K562 (cell line): ENCODE measurements around the gene HOXB5. TPM values are rescaled to one million over a fixed set of nuclear protein-coding genes. Genes with fewer than 3 reads are reported as not detected.
A peak's percentile ranks its signal among the peaks of the same experiment; 100 is the strongest.

ENCODE experiments used
- ATAC-seq: fragments of 200-7000 bp; cut with Tn5 transposase; 3 replicates; pipeline ENCODE4 v1.9.1; 2020; ENCODE audit warnings: moderate library complexity
- BruUV-seq: library from RNA; stranded (reverse); fragments of 400-500 nt; replicated peaks from 2 replicates; lab custom pipeline; 2021; lab: Mats Ljungman, UMichigan
- CTCF ChIA-PET: fragments of 300-600 bp; formaldehyde crosslinking; extraction: SDS; loops from one replicate; lab custom pipeline; 2021; ENCODE audit warnings: low intra/inter-chr PET ratio; lab: Yijun Ruan, JAX
- POLR2A ChIA-PET: fragments of 300-600, 350-650 bp; sonication (Branson Sonifier 250); formaldehyde crosslinking; extraction: SDS; loops from one replicate; lab custom pipeline; 2021; ENCODE audit warnings: antibody characterized with exemption, inconsistent platforms; lab: Yijun Ruan, JAX
- DNase-seq, 4 experiments: peaks; one replicate each; pipeline versions ENCODE4 v3.0.0 to v3.0.0-alpha.2; 2011 to 2018; ENCODE audit warnings: low spot score in 3 of 4, mixed read lengths in 3 of 4; ENCODE audit errors: extremely low read depth in 1 of 4
- FAIRE-seq: peaks from 2 replicates; lab custom pipeline; 2011; peaks lifted over from hg19 to GRCh38; lab: Jason Lieb, UNC
- H2AFZ ChIP-seq: 2 replicates; pipeline ENCODE4 v1.6.0; 2011; ENCODE audit warnings: low read depth, low read length, control low read depth, inconsistent platforms
- H3K27ac ChIP-seq: fragments of 200-600 bp; 3 replicates; pipeline ENCODE4 v1.8.0; 2011; ENCODE audit warnings: low read depth, mild to moderate bottlenecking, control low read depth, inconsistent platforms, low read length, moderate library complexity, mixed read lengths; ENCODE audit errors: extremely low read depth
- H3K27me3 ChIP-seq, 2 experiments: fragments of 300-600 bp in 1 of 2; 2 replicates in 1 of 2; 3 replicates in 1 of 2; pipeline versions ENCODE4 v1.6.0 to v1.8.0; 2011; ENCODE audit warnings: inconsistent platforms in 2 of 2, low read length in 2 of 2, mild to moderate bottlenecking in 1 of 2, mixed read lengths in 1 of 2, moderate library complexity in 1 of 2; ENCODE audit not compliant: control insufficient read depth in 2 of 2, insufficient read depth in 2 of 2
- H3K36me3 ChIP-seq: fragments of 300-600 bp; 3 replicates; pipeline ENCODE4 v1.8.0; 2011; ENCODE audit warnings: mild to moderate bottlenecking, low read length, inconsistent platforms; ENCODE audit not compliant: control insufficient read depth, insufficient read depth
- H3K4me1 ChIP-seq, 2 experiments: fragments of 200-600 bp in 1 of 2; replicated peaks in 1 of 2; 2 replicates in 1 of 2; 3 replicates in 1 of 2; pipeline versions ENCODE4 v1.5.1 to v1.8.0; 2011; ENCODE audit warnings: inconsistent platforms in 2 of 2, low read length in 2 of 2, mild to moderate bottlenecking in 1 of 2, mixed read lengths in 1 of 2, moderate library complexity in 1 of 2; ENCODE audit not compliant: control insufficient read depth in 2 of 2, insufficient read depth in 2 of 2
- H3K4me2 ChIP-seq: 2 replicates; pipeline ENCODE4 v1.6.1; 2011; ENCODE audit warnings: low read length, control low read depth, inconsistent platforms, mixed read lengths; ENCODE audit not compliant: insufficient read depth
- H3K4me3 ChIP-seq: fragments of 200-600 bp; sonication (generic), shearing (Covaris generic); 2 replicates; pipeline ENCODE4 v1.5.1; 2016; ENCODE audit warnings: control low read depth, inconsistent platforms
- H3K79me2 ChIP-seq: fragments of 200-600 bp; 3 replicates; pipeline ENCODE4 v1.8.0; 2011; ENCODE audit warnings: low read length, inconsistent platforms; ENCODE audit not compliant: control insufficient read depth, insufficient read depth
- H3K9ac ChIP-seq, 2 experiments: 2 replicates each; pipeline versions ENCODE4 v1.6.0 to v1.6.1; 2011; ENCODE audit warnings: low read depth in 2 of 2, low read length in 2 of 2, control low read depth in 1 of 2, inconsistent platforms in 1 of 2, mild to moderate bottlenecking in 1 of 2, mixed read lengths in 1 of 2; ENCODE audit not compliant: insufficient read depth in 1 of 2
- H3K9me1 ChIP-seq: one replicate; pipeline ENCODE4 v1.6.0; 2011; ENCODE audit warnings: inconsistent platforms, mild to moderate bottlenecking, low read length, moderate library complexity; ENCODE audit not compliant: control insufficient read depth, insufficient read depth
- H3K9me3 ChIP-seq: replicated peaks from 2 replicates; pipeline ENCODE4 v1.5.1; 2011; ENCODE audit warnings: low read depth, low read length, inconsistent platforms; ENCODE audit not compliant: control insufficient read depth, insufficient read depth
- H4K20me1 ChIP-seq: replicated peaks from 2 replicates; pipeline ENCODE4 v1.6.1; 2011; ENCODE audit warnings: low read length, inconsistent platforms, mixed read lengths; ENCODE audit not compliant: control insufficient read depth, insufficient read depth
- ASH1L ChIP-seq: fragments of 450-650 bp; IDR thresholded peaks from 2 replicates; pipeline ENCODE4 v1.6.1; 2018; ENCODE audit warnings: borderline replicate concordance, mild to moderate bottlenecking, low read depth; ENCODE audit not compliant: partially characterized antibody
- EGR1 ChIP-seq: fragments of 450-650 bp; conservative IDR thresholded peaks from 2 replicates; pipeline ENCODE4 v1.6.1; 2017; ENCODE audit warnings: mild to moderate bottlenecking
- MAFG ChIP-seq: fragments of 450-650 bp; conservative IDR thresholded peaks from 2 replicates; pipeline ENCODE4 v1.6.1; 2016; ENCODE audit warnings: missing genetic modification characterization, missing compliant biosample characterization
- NFE2L1 ChIP-seq: fragments of 450-650 bp; IDR thresholded peaks from 2 replicates; pipeline ENCODE4 v1.6.1; 2016; ENCODE audit warnings: missing genetic modification characterization, low read depth, mild to moderate bottlenecking, missing compliant biosample characterization, moderate library complexity, borderline replicate concordance
- NFIC ChIP-seq: fragments of 450-650 bp; IDR thresholded peaks from 2 replicates; pipeline ENCODE4 v1.6.1; 2017; ENCODE audit warnings: mild to moderate bottlenecking, inconsistent platforms
- RBFOX2 ChIP-seq: fragments of 200-400 bp; formaldehyde crosslinking; IDR thresholded peaks from 2 replicates; pipeline ENCODE4 v1.6.1; 2017; ENCODE audit warnings: low read depth, mild to moderate bottlenecking, low read length, moderate library complexity
- SAFB ChIP-seq: fragments of 200-400 bp; formaldehyde crosslinking; IDR thresholded peaks from 2 replicates; pipeline ENCODE4 v1.6.1; 2017; ENCODE audit warnings: low read depth, low read length, borderline replicate concordance
- SP1 ChIP-seq: sonication (generic); formaldehyde crosslinking; IDR thresholded peaks from 2 replicates; pipeline ENCODE4 v1.8.1; 2022; ENCODE audit warnings: mild to moderate bottlenecking, missing genetic modification reagents
- TEAD2 ChIP-seq: fragments of 450-650 bp; IDR thresholded peaks from 2 replicates; pipeline ENCODE4 v1.6.1; 2016; ENCODE audit warnings: missing genetic modification characterization, control low read depth, missing compliant biosample characterization
- THRA ChIP-seq: fragments of 450-650 bp; IDR thresholded peaks from 2 replicates; pipeline ENCODE4 v1.6.1; 2017; ENCODE audit warnings: mild to moderate bottlenecking, moderate library complexity
- ZNF347 ChIP-seq: fragments of 450-650 bp; formaldehyde crosslinking; IDR thresholded peaks from 2 replicates; pipeline ENCODE4 v1.4.0; 2020; ENCODE audit warnings: low read depth, mild to moderate bottlenecking, moderate library complexity
- ZNF512 ChIP-seq: IDR thresholded peaks from 2 replicates; pipeline ENCODE4 v1.6.1; 2016; ENCODE audit warnings: missing genetic modification characterization, missing compliant biosample characterization
- ZNF79 ChIP-seq: fragments of 250-450 bp; sonication (Bioruptor Pico); IDR thresholded peaks from 2 replicates; pipeline ENCODE4 v1.4.0; 2020; ENCODE audit warnings: low read depth, mild to moderate bottlenecking, moderate library complexity
- WGBS: fragments of 100-300 bp; shearing (Covaris generic); methylation state at CpG from one replicate; pipeline ENCODE4 v1.1.6; 2016; ENCODE audit warnings: low coverage, mixed read lengths; ENCODE audit not compliant: insufficient coverage; ENCODE audit errors: missing lambda C conversion rate; 5-methylcytosine and 5-hydroxymethylcytosine counted together
- in situ Hi-C: fragments of 300-500 bp; cut with MboI; formaldehyde crosslinking; loops from 4 replicates; pipeline ENCODE4 v1.15.0; 2018; ENCODE audit warnings: inconsistent platforms, mixed read lengths
- intact Hi-C: fragments of 100-400 bp; cut with micrococcal nuclease; formaldehyde crosslinking; loops from 2 replicates; pipeline ENCODE4 v1.14.2; 2022
- polyA plus RNA-seq, 8 experiments: library from polyadenylated mRNA; depleted of rRNA in 4 of 8; stranded (reverse) in 5 of 8; unstranded in 3 of 8; fragments of >200 nt; fragmentation: Nextera tagmentation in 2 of 8; fragmentation: Illumina TruSeq in 1 of 8; extraction: Ambion mirVana in 2 of 8; extraction: Trizol in 1 of 8; gene quantifications; 2 replicates each; pipeline versions ENCODE4 v1.2.1 to v1.2.3, GENCODE V29; 2011 to 2014; ENCODE audit warnings: inconsistent platforms in 1 of 8, missing spikeins in 1 of 8
- total RNA-seq, 7 experiments: library from RNA; depleted of rRNA in 6 of 7; stranded (reverse); fragments of >200 nt in 6 of 7; fragmentation: Illumina TruSeq in 2 of 7; extraction: Trizol in 2 of 7; gene quantifications; 2 replicates each; pipeline versions ENCODE4 v1.2.1 to v1.2.3, GENCODE V29; 2011 to 2021; ENCODE audit warnings: low replicate concordance in 1 of 7
- TF ChIP-seq, protein P1 (sequence below): sonication (generic); formaldehyde crosslinking; IDR thresholded peaks from 2 replicates; pipeline ENCODE4 v1.8.1; 2023; ENCODE audit warnings: mild to moderate bottlenecking, missing genetic modification reagents
- TF ChIP-seq, protein P2 (sequence below), 3 experiments: IDR thresholded peaks in 2 of 3; conservative IDR thresholded peaks in 1 of 3; 2 replicates each; pipeline ENCODE4 v1.5.1; 2011 to 2012; ENCODE audit warnings: low read length in 3 of 3, mild to moderate bottlenecking in 3 of 3, control low read depth in 2 of 3, improper control_type of control experiment in 1 of 3, inconsistent platforms in 1 of 3, low read depth in 1 of 3, mixed read lengths in 1 of 3, moderate library complexity in 1 of 3; ENCODE audit not compliant: insufficient read depth in 2 of 3

The HOXB5 gene
- total and polyA plus RNA-seq, 9 of the 15 experiments (the other 6 are each of a cell fraction or from before 2014, with no cell fraction given), result 0.24 to 2.7 (median 0.65) TPM

DNA sequence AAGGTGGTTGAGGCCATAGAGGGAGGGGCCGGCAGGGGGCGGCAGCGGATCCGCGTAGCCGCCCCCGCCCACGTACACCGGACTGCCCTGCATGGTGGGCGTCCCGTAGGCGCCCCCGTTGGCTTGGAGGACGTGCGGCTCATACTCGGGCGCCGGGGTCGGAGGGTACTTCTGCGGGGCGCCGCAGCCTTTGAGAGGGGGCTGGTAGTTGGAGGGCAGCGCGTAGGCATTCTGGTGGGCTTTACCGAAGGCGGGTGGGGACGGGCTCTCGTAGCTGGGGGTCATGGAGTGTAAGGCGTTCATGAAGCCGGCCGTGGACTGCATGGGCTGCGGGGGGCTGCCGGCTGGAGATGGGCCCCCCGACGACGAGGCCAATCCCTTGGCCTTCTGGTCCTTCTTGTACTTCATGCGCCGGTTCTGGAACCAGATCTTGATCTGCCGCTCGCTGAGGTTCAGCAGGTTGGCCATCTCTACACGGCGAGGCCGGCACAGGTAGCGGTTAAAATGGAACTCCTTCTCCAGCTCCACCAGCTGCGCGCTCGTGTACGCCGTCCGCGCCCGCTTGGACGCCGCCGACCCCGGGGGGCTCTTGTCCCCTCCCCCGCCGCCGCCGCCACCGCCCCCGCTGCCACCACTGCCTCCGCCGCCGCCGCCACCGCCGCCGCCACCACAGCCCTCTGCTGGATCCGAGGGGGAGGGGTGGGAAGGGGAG lies 42.9 kb downstream of the HOXB5 start:
- no peak overlapping the region for H3K4me3 ChIP-seq
- H3K4me2 ChIP-seq, result no peak overlapping the region
- FAIRE-seq (no peak), DNase-seq (peak in 1 of 4 experiments; percentile 43), ATAC-seq (no peak)
- H4K20me1 ChIP-seq, result no peaks in the 10 kb centered on the region
- no peaks in the 10 kb centered on the region for H3K9me1 ChIP-seq
- in situ Hi-C loops, result no loop called here
- H3K9ac ChIP-seq, result no peak overlapping the region
- peaks cover 67% of the 10 kb centered on the region for H3K79me2 ChIP-seq
- no peak overlapping the region for H2AFZ ChIP-seq
- peaks cover 40 to 57% of the 10 kb centered on the region in 2 experiments for H3K4me1 ChIP-seq
- BruUV-seq, result no TSS peak
- over 99% methylated on average over 25 of the region's 70 CpGs for WGBS
- H3K27ac ChIP-seq, result no peak overlapping the region
- CTCF ChIA-PET, result no interaction called here
- POLR2A ChIA-PET, result interaction anchor here (0.9 to 2.5 kb wide), 2 partner anchors 9 to 29 kb away, joined by 3 to 8 read pairs; no protein-coding TSS in a partner anchor
- intact Hi-C loops, result no loop called here
- no peaks in the 10 kb centered on the region for H3K27me3 ChIP-seq
- H3K36me3 ChIP-seq, result peaks cover 59% of the 10 kb centered on the region; the same call in 2 of the 3 replicates
- H3K9me3 ChIP-seq, result no peaks in the 10 kb centered on the region
- TF ChIP-seq, protein P1, sequence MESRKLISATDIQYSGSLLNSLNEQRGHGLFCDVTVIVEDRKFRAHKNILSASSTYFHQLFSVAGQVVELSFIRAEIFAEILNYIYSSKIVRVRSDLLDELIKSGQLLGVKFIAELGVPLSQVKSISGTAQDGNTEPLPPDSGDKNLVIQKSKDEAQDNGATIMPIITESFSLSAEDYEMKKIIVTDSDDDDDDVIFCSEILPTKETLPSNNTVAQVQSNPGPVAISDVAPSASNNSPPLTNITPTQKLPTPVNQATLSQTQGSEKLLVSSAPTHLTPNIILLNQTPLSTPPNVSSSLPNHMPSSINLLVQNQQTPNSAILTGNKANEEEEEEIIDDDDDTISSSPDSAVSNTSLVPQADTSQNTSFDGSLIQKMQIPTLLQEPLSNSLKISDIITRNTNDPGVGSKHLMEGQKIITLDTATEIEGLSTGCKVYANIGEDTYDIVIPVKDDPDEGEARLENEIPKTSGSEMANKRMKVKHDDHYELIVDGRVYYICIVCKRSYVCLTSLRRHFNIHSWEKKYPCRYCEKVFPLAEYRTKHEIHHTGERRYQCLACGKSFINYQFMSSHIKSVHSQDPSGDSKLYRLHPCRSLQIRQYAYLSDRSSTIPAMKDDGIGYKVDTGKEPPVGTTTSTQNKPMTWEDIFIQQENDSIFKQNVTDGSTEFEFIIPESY (CRISPR knock-in tag), result peak; percentile 32; the same call in 1 of the 2 replicates
- no peak for TF ChIP-seq THRA
- no peak for TF ChIP-seq MAFG (tag)
- TF ChIP-seq RBFOX2, result peak; percentile 71
- TF ChIP-seq NFE2L1, result no peak
- TF ChIP-seq SP1, result no peak
- TF ChIP-seq EGR1, result peak; percentile 71
- no peak for TF ChIP-seq ZNF512 (tag)
- TF ChIP-seq ZNF347 (CRISPR knock-in tag), result no peak
- no peak for TF ChIP-seq ZNF79 (CRISPR knock-in tag)
- no peak for TF ChIP-seq NFIC
- TF ChIP-seq, protein P2, sequence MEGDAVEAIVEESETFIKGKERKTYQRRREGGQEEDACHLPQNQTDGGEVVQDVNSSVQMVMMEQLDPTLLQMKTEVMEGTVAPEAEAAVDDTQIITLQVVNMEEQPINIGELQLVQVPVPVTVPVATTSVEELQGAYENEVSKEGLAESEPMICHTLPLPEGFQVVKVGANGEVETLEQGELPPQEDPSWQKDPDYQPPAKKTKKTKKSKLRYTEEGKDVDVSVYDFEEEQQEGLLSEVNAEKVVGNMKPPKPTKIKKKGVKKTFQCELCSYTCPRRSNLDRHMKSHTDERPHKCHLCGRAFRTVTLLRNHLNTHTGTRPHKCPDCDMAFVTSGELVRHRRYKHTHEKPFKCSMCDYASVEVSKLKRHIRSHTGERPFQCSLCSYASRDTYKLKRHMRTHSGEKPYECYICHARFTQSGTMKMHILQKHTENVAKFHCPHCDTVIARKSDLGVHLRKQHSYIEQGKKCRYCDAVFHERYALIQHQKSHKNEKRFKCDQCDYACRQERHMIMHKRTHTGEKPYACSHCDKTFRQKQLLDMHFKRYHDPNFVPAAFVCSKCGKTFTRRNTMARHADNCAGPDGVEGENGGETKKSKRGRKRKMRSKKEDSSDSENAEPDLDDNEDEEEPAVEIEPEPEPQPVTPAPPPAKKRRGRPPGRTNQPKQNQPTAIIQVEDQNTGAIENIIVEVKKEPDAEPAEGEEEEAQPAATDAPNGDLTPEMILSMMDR (IDR thresholded peaks at IDR 0.05 in 2 of 3, conservative IDR thresholded peaks at IDR 0.05 in 1 of 3; ENCODE audit: insufficient read depth in 2 of 3, low read depth in 1 of 3, low read length in 3 of 3), result peak in 1 of 3 experiments; percentile 7; a peak in 1 of 6 replicates
- no peak for TF ChIP-seq ASH1L
- TF ChIP-seq TEAD2 (tag), result no peak
- TF ChIP-seq SAFB, result no peak
